Tibial nerve (tissue), 4 donors: Measurements from ENCODE around the gene TMEM38B. TPM values are rescaled to one million over a fixed set of nuclear protein-coding genes. Genes with fewer than 3 reads are reported as not detected.
"Not testable (repeated sequence)": the region's sequence is repeated elsewhere in the genome, so short reads cannot be mapped to it uniquely, and the experiment has no call there.

Experiments
- DNase-seq, 2 donors: peaks; one replicate each; pipeline ENCODE4 v3.0.0-alpha.2; 2019; ENCODE audit warnings: low spot score in 2 of 2
- H3K27ac ChIP-seq, 4 donors: fragments of 200-600 bp; sonication (generic) in 3 of 4; one replicate each; pipeline ENCODE4 v1.5.1; 2017 to 2019; ENCODE audit warnings: mild to moderate bottlenecking in 1 of 4
- H3K27me3 ChIP-seq, 2 donors: fragments of 200-600 bp; sonication (generic) in 1 of 2; one replicate each; pipeline versions ENCODE4 v1.5.1 to v1.6.0; 2017 to 2019
- H3K36me3 ChIP-seq, 3 donors: fragments of 200-600 bp; sonication (generic); one replicate each; pipeline ENCODE4 v1.5.1; 2018 to 2019
- H3K4me1 ChIP-seq, 4 donors: fragments of 200-600 bp; sonication (generic) in 3 of 4; one replicate each; pipeline ENCODE4 v1.5.1; 2017 to 2019
- H3K4me3 ChIP-seq, 4 donors: fragments of 200-600 bp; sonication (generic) in 3 of 4; one replicate each; pipeline ENCODE4 v1.5.1; 2017 to 2019; ENCODE audit warnings: mild to moderate bottlenecking in 1 of 4, moderate library complexity in 1 of 4
- H3K9me3 ChIP-seq, 4 donors: fragments of 200-600 bp; sonication (generic) in 3 of 4; one replicate each; pipeline ENCODE4 v1.5.1; 2017 to 2019
- CTCF ChIP-seq, 5 experiments: fragments of 200-600 bp in 3 of 5; fragments of 450-650 bp in 2 of 5; sonication (generic) in 3 of 5; IDR thresholded peaks; one replicate each; pipeline ENCODE4 v1.5.1; 2016 to 2019; ENCODE audit warnings: antibody characterized with exemption in 5 of 5, mild to moderate bottlenecking in 3 of 5, moderate library complexity in 2 of 5
- EP300 ChIP-seq, 2 donors: sonication (generic); formaldehyde crosslinking; IDR thresholded peaks; one replicate each; pipeline ENCODE4 v1.6.1; 2017; ENCODE audit warnings: antibody characterized with exemption in 2 of 2, mild to moderate bottlenecking in 1 of 2
- POLR2A ChIP-seq, 2 donors: fragments of 450-650 bp; IDR thresholded peaks; one replicate each; pipeline ENCODE4 v1.6.1; 2017; ENCODE audit warnings: antibody characterized with exemption in 2 of 2, mild to moderate bottlenecking in 2 of 2, moderate library complexity in 2 of 2
- WGBS, 2 donors: methylation state at CpG; one replicate each; pipeline ENCODE4 v1.1.5; 2018; 5-methylcytosine and 5-hydroxymethylcytosine counted together
- total RNA-seq, 4 donors: library from RNA; depleted of rRNA; stranded (reverse); fragments of >200 nt; gene quantifications; one replicate each; pipeline ENCODE4 v1.1.0, GENCODE V29; 2016

TMEM38B gene
- total RNA-seq, 4 donors from 2014 or later: 6.8 to 27.0 (median 10.9) TPM

- Histone ChIP-seq H3K27me3 (no peaks in the 10 kb centered on the region), H3K9me3 (no peaks in the 10 kb centered on the region), H3K4me3 (no peak overlapping the region), H3K36me3 (no peaks in the 10 kb centered on the region), H3K27ac (no peak overlapping the region), H3K4me1 (no peaks in the 10 kb centered on the region)
- DNase-seq: no peak
- 48 to 93% methylated on average over 1 of the region's 1 CpG for WGBS, 2 donors
- TF ChIP-seq EP300 (IDR thresholded peaks at IDR 0.05) (no peak), CTCF (IDR thresholded peaks at IDR 0.05) (no peak), POLR2A (IDR thresholded peaks at IDR 0.05) (no peak)
These were observed 7.9 kb downstream of the TMEM38B start for GRCh38 chr9:105702207-105702606.

- H3K27me3 ChIP-seq, H3K4me1 ChIP-seq, H3K27ac ChIP-seq, H3K9me3 ChIP-seq, DNase-seq, H3K36me3 ChIP-seq, H3K4me3 ChIP-seq: not testable (repeated sequence)
- 96% methylated on average over 4 of the region's 4 CpGs for WGBS, 2 donors
These were observed 9.3 kb downstream of the TMEM38B start for GRCh38 chr9:105703638-105704037.

- DNase-seq: no peak
- 97% methylated on average over 8 of the region's 8 CpGs for WGBS, 2 donors
These were observed 11.8 kb downstream of the TMEM38B start for GRCh38 chr9:105706156-105706555.

GRCh38 chr9:105708405-105708804, 14.1 kb downstream of the TMEM38B start:
- DNase-seq: no peak
- Histone ChIP-seq H3K36me3 (peaks cover 0 to 6% (median 0%) of the 10 kb centered on the region in 3 donors), H3K27ac (no peak overlapping the region), H3K9me3 (no peaks in the 10 kb centered on the region), H3K4me1 (no peaks in the 10 kb centered on the region), H3K4me3 (no peak overlapping the region), H3K27me3 (no peaks in the 10 kb centered on the region)
- no peak for TF ChIP-seq POLR2A (IDR thresholded peaks at IDR 0.05)
- no peak for TF ChIP-seq CTCF (IDR thresholded peaks at IDR 0.05)
- no peak for TF ChIP-seq EP300 (IDR thresholded peaks at IDR 0.05)
- WGBS, 2 donors: 72 to 74% methylated on average over 3 of the region's 3 CpGs

More at GRCh38 chr9:105706156-105706555, 11.8 kb downstream of the TMEM38B start:
- Histone ChIP-seq H3K27ac (no peak overlapping the region), H3K36me3 (peaks cover 0 to 4% (median 0%) of the 10 kb centered on the region in 3 donors), H3K9me3 (no peaks in the 10 kb centered on the region), H3K27me3 (no peaks in the 10 kb centered on the region), H3K4me1 (no peaks in the 10 kb centered on the region), H3K4me3 (no peak overlapping the region)
- TF ChIP-seq EP300 (IDR thresholded peaks at IDR 0.05): no peak
- no peak for TF ChIP-seq POLR2A (IDR thresholded peaks at IDR 0.05)
- no peak for TF ChIP-seq CTCF (IDR thresholded peaks at IDR 0.05)

GRCh38 chr9:105710638-105711037, 16.3 kb downstream of the TMEM38B start:
- Histone ChIP-seq H3K27me3 (no peaks in the 10 kb centered on the region), H3K36me3 (peaks cover 0 to 19% (median 0%) of the 10 kb centered on the region in 3 donors), H3K4me1 (no peaks in the 10 kb centered on the region), H3K27ac (no peak overlapping the region), H3K4me3 (no peak overlapping the region), H3K9me3 (no peaks in the 10 kb centered on the region)
- no peak for DNase-seq
- WGBS, 2 donors: 94 to 96% methylated on average over 13 of the region's 13 CpGs
- no peak for TF ChIP-seq POLR2A (IDR thresholded peaks at IDR 0.05)
- TF ChIP-seq EP300 (IDR thresholded peaks at IDR 0.05): no peak
- TF ChIP-seq CTCF (IDR thresholded peaks at IDR 0.05): no peak

- H3K27ac ChIP-seq: no peak overlapping the region
- H3K27me3 ChIP-seq: no peaks in the 10 kb centered on the region
- TF ChIP-seq CTCF (IDR thresholded peaks at IDR 0.05) (no peak), POLR2A (IDR thresholded peaks at IDR 0.05) (no peak), EP300 (IDR thresholded peaks at IDR 0.05) (no peak)
- WGBS, 2 donors: 88% methylated on average over 7 of the region's 7 CpGs
- H3K4me1 ChIP-seq: no peaks in the 10 kb centered on the region
- H3K36me3 ChIP-seq: peaks cover 0 to 19% (median 0%) of the 10 kb centered on the region in 3 donors
- no peak overlapping the region for H3K4me3 ChIP-seq
- H3K9me3 ChIP-seq: no peaks in the 10 kb centered on the region
- DNase-seq: no peak
These were observed 17.5 kb downstream of the TMEM38B start for GRCh38 chr9:105711867-105712266.
